ENCODE measurements around the gene ADRA2A. TPM values are rescaled to one million over a fixed set of nuclear protein-coding genes. Genes with fewer than 3 reads are reported as not detected.

Gene ADRA2A
- total RNA-seq, 3 donors from 2014 or later, result 7.8 to 18.4 (median 14.9) TPM

- TF ChIP-seq, protein P1, sequence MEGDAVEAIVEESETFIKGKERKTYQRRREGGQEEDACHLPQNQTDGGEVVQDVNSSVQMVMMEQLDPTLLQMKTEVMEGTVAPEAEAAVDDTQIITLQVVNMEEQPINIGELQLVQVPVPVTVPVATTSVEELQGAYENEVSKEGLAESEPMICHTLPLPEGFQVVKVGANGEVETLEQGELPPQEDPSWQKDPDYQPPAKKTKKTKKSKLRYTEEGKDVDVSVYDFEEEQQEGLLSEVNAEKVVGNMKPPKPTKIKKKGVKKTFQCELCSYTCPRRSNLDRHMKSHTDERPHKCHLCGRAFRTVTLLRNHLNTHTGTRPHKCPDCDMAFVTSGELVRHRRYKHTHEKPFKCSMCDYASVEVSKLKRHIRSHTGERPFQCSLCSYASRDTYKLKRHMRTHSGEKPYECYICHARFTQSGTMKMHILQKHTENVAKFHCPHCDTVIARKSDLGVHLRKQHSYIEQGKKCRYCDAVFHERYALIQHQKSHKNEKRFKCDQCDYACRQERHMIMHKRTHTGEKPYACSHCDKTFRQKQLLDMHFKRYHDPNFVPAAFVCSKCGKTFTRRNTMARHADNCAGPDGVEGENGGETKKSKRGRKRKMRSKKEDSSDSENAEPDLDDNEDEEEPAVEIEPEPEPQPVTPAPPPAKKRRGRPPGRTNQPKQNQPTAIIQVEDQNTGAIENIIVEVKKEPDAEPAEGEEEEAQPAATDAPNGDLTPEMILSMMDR (IDR thresholded peaks at IDR 0.05), result no peak
- TF ChIP-seq POLR2A (IDR thresholded peaks at IDR 0.05) (no peak), POLR2AphosphoS5 (IDR thresholded peaks at IDR 0.05) (no peak)
- Histone ChIP-seq H3K4me3 (no peak overlapping the region), H3K27ac (no peak overlapping the region), H3K27me3 (no peaks in the 10 kb centered on the region), H3K36me3 (no peaks in the 10 kb centered on the region), H3K4me1 (no peaks in the 10 kb centered on the region), H3K9me3 (no peaks in the 10 kb centered on the region)
- intact Hi-C loops (cut with DNase I; ENCODE audit: low total_unique reads), result no loop called here
- peak; percentile 37 to 64 for DNase-seq (ENCODE audit: low spot score in 2 of 2)
These were observed 31.0 kb downstream of the ADRA2A start for GRCh38 chr10:111107846-111108245.

GRCh38 chr10:111108441-111108840 lies 31.6 kb downstream of the ADRA2A start:
- no peaks in the 10 kb centered on the region for H3K9me3 ChIP-seq
- H3K27ac ChIP-seq, result no peak overlapping the region
- intact Hi-C loops (cut with DNase I; ENCODE audit: low total_unique reads), result no loop called here
- no peak overlapping the region for H3K4me3 ChIP-seq
- TF ChIP-seq POLR2A (IDR thresholded peaks at IDR 0.05) (no peak), POLR2AphosphoS5 (IDR thresholded peaks at IDR 0.05) (no peak)
- TF ChIP-seq, protein P1 (IDR thresholded peaks at IDR 0.05), result no peak
- H3K27me3 ChIP-seq, result no peaks in the 10 kb centered on the region
- no peaks in the 10 kb centered on the region for H3K4me1 ChIP-seq
- H3K36me3 ChIP-seq, result no peaks in the 10 kb centered on the region
- no peak for DNase-seq (ENCODE audit: low spot score in 2 of 2)

DNA sequence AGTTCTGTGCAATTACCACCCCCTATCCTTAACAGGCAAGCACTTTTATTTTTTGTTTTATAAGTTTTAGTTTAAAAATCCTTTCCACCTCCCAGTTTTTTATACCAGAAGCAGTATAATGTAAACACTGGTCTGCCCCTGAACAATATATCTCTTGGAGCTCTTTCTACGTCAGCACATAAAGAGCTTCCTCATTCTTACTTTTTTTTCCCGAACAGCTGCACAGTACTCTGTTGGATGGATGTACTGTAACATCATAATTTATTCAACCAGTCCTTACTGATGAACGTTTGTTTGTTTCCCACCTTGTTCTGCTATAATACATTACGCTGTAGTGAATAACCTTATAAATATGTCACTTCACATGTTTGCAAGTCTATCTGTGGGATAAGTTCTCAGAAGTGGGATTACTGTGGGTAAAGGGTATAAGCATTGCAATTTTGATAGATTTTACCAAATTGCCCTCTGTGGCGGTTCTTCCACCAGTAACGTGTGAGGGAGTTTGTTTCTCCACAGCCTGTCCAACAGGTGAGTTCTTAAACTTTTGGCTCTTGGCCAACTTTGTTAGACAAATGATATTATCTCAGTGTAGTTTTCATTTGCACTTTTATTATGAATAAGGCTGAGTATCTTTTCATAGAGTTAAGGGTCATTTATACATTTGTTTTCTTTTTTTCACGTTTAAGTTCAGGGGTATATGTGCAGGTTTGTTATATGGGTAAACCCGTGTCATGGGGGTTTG lies 32.8 kb downstream of the ADRA2A start:
- no peaks in the 10 kb centered on the region for H3K36me3 ChIP-seq
- H3K9me3 ChIP-seq, result no peaks in the 10 kb centered on the region
- no peaks in the 10 kb centered on the region for H3K27me3 ChIP-seq
- H3K27ac ChIP-seq, result no peak overlapping the region
- no peak for TF ChIP-seq POLR2A (IDR thresholded peaks at IDR 0.05)
- TF ChIP-seq POLR2AphosphoS5 (IDR thresholded peaks at IDR 0.05), result no peak
- TF ChIP-seq, protein P1 (IDR thresholded peaks at IDR 0.05), result no peak
- no peak for DNase-seq (ENCODE audit: low spot score in 2 of 2)
- intact Hi-C loops (cut with DNase I; ENCODE audit: low total_unique reads), result no loop called here
- H3K4me1 ChIP-seq, result no peaks in the 10 kb centered on the region
- H3K4me3 ChIP-seq, result no peak overlapping the region

DNA sequence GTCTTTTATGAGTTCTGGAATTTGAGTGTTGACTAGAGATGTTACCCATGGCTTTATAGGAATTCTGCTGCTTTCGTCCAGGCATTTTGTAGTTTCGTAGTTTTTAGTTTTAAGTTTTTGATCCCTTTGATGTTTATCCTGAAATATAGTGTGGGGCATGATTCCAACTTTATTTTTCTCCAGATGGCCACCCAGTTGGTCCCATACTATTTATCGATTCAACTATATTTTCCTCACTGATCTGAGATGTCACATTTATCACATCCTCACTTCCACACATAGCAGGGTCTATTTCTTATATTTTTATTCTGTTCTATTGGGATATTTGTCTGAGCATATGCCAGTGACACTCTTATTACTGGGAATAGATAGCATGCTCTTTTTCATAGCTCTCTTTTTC lies 33.9 kb downstream of the ADRA2A start:
- Histone ChIP-seq H3K9me3 (no peaks in the 10 kb centered on the region), H3K27me3 (no peaks in the 10 kb centered on the region), H3K4me1 (no peaks in the 10 kb centered on the region), H3K4me3 (no peak overlapping the region), H3K27ac (no peak overlapping the region), H3K36me3 (no peaks in the 10 kb centered on the region)
- no peak for TF ChIP-seq POLR2AphosphoS5 (IDR thresholded peaks at IDR 0.05)
- TF ChIP-seq, protein P1 (IDR thresholded peaks at IDR 0.05), result no peak
- intact Hi-C loops (cut with DNase I; ENCODE audit: low total_unique reads), result no loop called here
- DNase-seq (ENCODE audit: low spot score in 2 of 2), result no peak

DNA sequence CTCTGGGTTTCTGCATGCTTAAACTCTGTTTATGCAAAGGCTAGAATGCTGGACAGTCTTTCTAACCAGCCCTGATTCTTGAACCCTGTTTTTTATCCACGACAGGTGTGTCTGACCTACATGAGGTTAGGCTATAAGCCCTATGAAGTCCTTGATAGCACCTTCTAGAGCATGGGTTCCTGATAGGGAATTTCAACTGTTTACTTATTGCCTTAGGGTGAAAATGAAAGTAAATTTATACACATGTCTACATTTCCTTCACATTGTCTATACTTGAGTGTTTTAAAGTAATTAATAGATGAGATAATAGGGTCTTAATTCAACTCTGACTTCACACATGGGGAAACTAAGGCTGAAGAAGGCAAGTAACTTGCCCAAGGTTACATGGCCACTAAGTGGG lies 35.5 kb downstream of the ADRA2A start:
- no peak for DNase-seq (ENCODE audit: low spot score in 2 of 2)
- Histone ChIP-seq H3K27ac (no peak overlapping the region), H3K9me3 (no peaks in the 10 kb centered on the region), H3K4me3 (no peak overlapping the region), H3K4me1 (no peaks in the 10 kb centered on the region), H3K36me3 (no peaks in the 10 kb centered on the region), H3K27me3 (no peaks in the 10 kb centered on the region)
- TF ChIP-seq POLR2AphosphoS5 (IDR thresholded peaks at IDR 0.05), result no peak
- TF ChIP-seq POLR2A (IDR thresholded peaks at IDR 0.05), result no peak
- TF ChIP-seq, protein P1 (IDR thresholded peaks at IDR 0.05), result no peak
- intact Hi-C loops (cut with DNase I; ENCODE audit: low total_unique reads), result no loop called here
